HG03135 (cell line): ENCODE measurements around the gene ITLN1.
"Not testable (repeated sequence)": the region's sequence is repeated elsewhere in the genome, so short reads cannot be mapped to it uniquely, and the experiment has no call there.

ENCODE experiments used
- ATAC-seq: cut with Tn5 transposase; IDR thresholded peaks from one replicate; pipeline ENCODE4 v1.9.1; 2021; ENCODE audit warnings: mild to moderate bottlenecking, moderate library complexity; ENCODE audit not compliant: unreplicated experiment

Gene ITLN1

GRCh38 chr1:160885042-160885441, at the start of gene ITLN1:
ITLN1 (minus strand) TSS chr1:160885180; CDS start chr1:160884877, 303 bp downstream.
- ATAC-seq, result no peak

GRCh38 chr1:160933305-160933704, 48.3 kb upstream of the ITLN1 start:
- ATAC-seq, result not testable (repeated sequence)

- ATAC-seq, result no peak
These were observed 40.8 kb upstream of the ITLN1 start for GRCh38 chr1:160925652-160926244.

- no peak for ATAC-seq
These were observed 40.0 kb upstream of the ITLN1 start for GRCh38 chr1:160924791-160925651.

GRCh38 chr1:160916666-160917065, 31.7 kb upstream of the ITLN1 start:
- no peak for ATAC-seq

GRCh38 chr1:160913229-160913628, 28.2 kb upstream of the ITLN1 start:
- not testable (repeated sequence) for ATAC-seq

GRCh38 chr1:160911925-160912324, 26.9 kb upstream of the ITLN1 start:
- ATAC-seq, result no peak

- no peak for ATAC-seq
These were observed 26.5 kb upstream of the ITLN1 start for GRCh38 chr1:160911441-160911840.

- ATAC-seq, result no peak
These were observed 25.3 kb upstream of the ITLN1 start for GRCh38 chr1:160910170-160910750.

GRCh38 chr1:160907976-160908375, 23.0 kb upstream of the ITLN1 start:
- ATAC-seq, result no peak

GRCh38 chr1:160905617-160905989, 20.6 kb upstream of the ITLN1 start:
- ATAC-seq, result no peak

- no peak for ATAC-seq
These were observed 20.0 kb upstream of the ITLN1 start for GRCh38 chr1:160904783-160905616.

GRCh38 chr1:160902251-160902650, 17.3 kb upstream of the ITLN1 start:
- ATAC-seq, result not testable (repeated sequence)

- ATAC-seq, result no peak
These were observed 16.8 kb upstream of the ITLN1 start for GRCh38 chr1:160901768-160902167.

- ATAC-seq, result not testable (repeated sequence)
These were observed 15.7 kb upstream of the ITLN1 start for GRCh38 chr1:160900683-160901082.

GRCh38 chr1:160894368-160895135, 9.6 kb upstream of the ITLN1 start:
- ATAC-seq, result not testable (repeated sequence)

GRCh38 chr1:160891474-160891873, 6.5 kb upstream of the ITLN1 start:
- no peak for ATAC-seq

- ATAC-seq, result no peak
These were observed 3.9 kb upstream of the ITLN1 start for GRCh38 chr1:160888926-160889325.

- ATAC-seq, result no peak
These were observed 2.1 kb upstream of the ITLN1 start for GRCh38 chr1:160887071-160887470.

- ATAC-seq, result no peak
These were observed 401 bp downstream of the ITLN1 start for GRCh38 chr1:160884579-160884978.
